Muscle layer of colon (tissue), 2 donors: ENCODE measurements around the gene CNNM1.

Source experiments
- H3K27ac ChIP-seq: one replicate; pipeline ENCODE4 v1.7.0; 2013; ENCODE audit warnings: low read depth, mild to moderate bottlenecking, low read length, moderate library complexity
- H3K27me3 ChIP-seq, 2 donors: one replicate each; pipeline ENCODE4 v1.7.0; 2013; ENCODE audit warnings: low read length in 2 of 2, mild to moderate bottlenecking in 2 of 2; ENCODE audit not compliant: insufficient read depth in 2 of 2, control insufficient read depth in 1 of 2
- H3K36me3 ChIP-seq: one replicate; pipeline ENCODE4 v1.7.0; 2013; ENCODE audit warnings: mild to moderate bottlenecking, low read length; ENCODE audit not compliant: insufficient read depth
- H3K4me1 ChIP-seq: one replicate; pipeline ENCODE4 v1.7.0; 2013; ENCODE audit warnings: mild to moderate bottlenecking, low read length; ENCODE audit not compliant: insufficient read depth
- H3K4me3 ChIP-seq, 2 donors: one replicate each; pipeline ENCODE4 v1.7.0; 2013; ENCODE audit warnings: low read length in 2 of 2, low read depth in 1 of 2, mild to moderate bottlenecking in 1 of 2, moderate library complexity in 1 of 2
- H3K9ac ChIP-seq: one replicate; pipeline ENCODE4 v1.7.0; 2013; ENCODE audit warnings: low read length
- H3K9me3 ChIP-seq: one replicate; pipeline ENCODE4 v1.7.0; 2013; ENCODE audit warnings: mild to moderate bottlenecking, low read length
- donor health status: abdominal sarcoma.
- donor health status: Adenocarcinoma of cecum.

The CNNM1 gene

GRCh38 chr10:99316374-99316773 lies 12.8 kb upstream of the CNNM1 start:
- Histone ChIP-seq H3K9ac (no peak overlapping the region), H3K9me3 (no peaks in the 10 kb centered on the region), H3K27ac (no peak overlapping the region), H3K4me1 (no peaks in the 10 kb centered on the region), H3K4me3 (no peak overlapping the region), H3K27me3 (no peaks in the 10 kb centered on the region), H3K36me3 (no peaks in the 10 kb centered on the region)

GRCh38 chr10:99318048-99318447 lies 11.1 kb upstream of the CNNM1 start:
- Histone ChIP-seq H3K4me1 (no peaks in the 10 kb centered on the region), H3K9me3 (no peaks in the 10 kb centered on the region), H3K4me3 (no peak overlapping the region), H3K36me3 (no peaks in the 10 kb centered on the region), H3K9ac (no peak overlapping the region), H3K27ac (no peak overlapping the region), H3K27me3 (no peaks in the 10 kb centered on the region)

GRCh38 chr10:99318475-99318874 lies 10.7 kb upstream of the CNNM1 start:
- H3K27me3 ChIP-seq = no peaks in the 10 kb centered on the region
- no peak overlapping the region for H3K27ac ChIP-seq

GRCh38 chr10:99325281-99325680 lies 3.9 kb upstream of the CNNM1 start:
- no peak overlapping the region for H3K27ac ChIP-seq
- no peaks in the 10 kb centered on the region for H3K9me3 ChIP-seq
- H3K27me3 ChIP-seq = peaks cover under 1 to 16% of the 10 kb centered on the region in 2 donors
- H3K9ac ChIP-seq = no peak overlapping the region
- no peaks in the 10 kb centered on the region for H3K36me3 ChIP-seq
- H3K4me3 ChIP-seq = no peak overlapping the region
- H3K4me1 ChIP-seq = no peaks in the 10 kb centered on the region

More at GRCh38 chr10:99318475-99318874, 10.7 kb upstream of the CNNM1 start:
- Histone ChIP-seq H3K4me1 (no peaks in the 10 kb centered on the region), H3K36me3 (no peaks in the 10 kb centered on the region), H3K9me3 (no peaks in the 10 kb centered on the region), H3K4me3 (no peak overlapping the region), H3K9ac (no peak overlapping the region)

GRCh38 chr10:99326871-99327270 lies 2.3 kb upstream of the CNNM1 start:
- Histone ChIP-seq H3K27ac (no peak overlapping the region), H3K36me3 (no peaks in the 10 kb centered on the region), H3K4me3 (no peak overlapping the region), H3K9ac (no peak overlapping the region), H3K9me3 (no peaks in the 10 kb centered on the region), H3K27me3 (peaks cover 10 to 18% of the 10 kb centered on the region in 2 donors), H3K4me1 (no peaks in the 10 kb centered on the region)

GRCh38 chr10:99328579-99329303 lies 415 bp upstream of the CNNM1 start:
- Histone ChIP-seq H3K27ac (no peak overlapping the region), H3K36me3 (no peaks in the 10 kb centered on the region), H3K27me3 (peaks cover 10 to 18% of the 10 kb centered on the region in 2 donors), H3K4me3 (peak overlapping the region; percentile 57 to 66), H3K9me3 (no peaks in the 10 kb centered on the region), H3K9ac (no peak overlapping the region), H3K4me1 (no peaks in the 10 kb centered on the region)

GRCh38 chr10:99329554-99330346 lies 594 bp downstream of the CNNM1 start:
- Histone ChIP-seq H3K4me3 (peak overlapping the region; percentile 57 to 66), H3K9ac (no peak overlapping the region), H3K9me3 (no peaks in the 10 kb centered on the region), H3K27ac (no peak overlapping the region), H3K4me1 (no peaks in the 10 kb centered on the region), H3K27me3 (peaks cover 10 to 18% of the 10 kb centered on the region in 2 donors), H3K36me3 (no peaks in the 10 kb centered on the region)

GRCh38 chr10:99330347-99330924 lies 1.3 kb downstream of the CNNM1 start:
- H3K27me3 ChIP-seq = peaks cover 10 to 18% of the 10 kb centered on the region in 2 donors
- no peak overlapping the region for H3K9ac ChIP-seq
- H3K36me3 ChIP-seq = no peaks in the 10 kb centered on the region
- H3K4me1 ChIP-seq = no peaks in the 10 kb centered on the region
- H3K4me3 ChIP-seq = peak overlapping the region; percentile 43 to 66
- no peak overlapping the region for H3K27ac ChIP-seq
- H3K9me3 ChIP-seq = no peaks in the 10 kb centered on the region

- H3K27ac ChIP-seq = no peak overlapping the region
- H3K9ac ChIP-seq = no peak overlapping the region
- no peaks in the 10 kb centered on the region for H3K36me3 ChIP-seq
- H3K4me3 ChIP-seq = no peak overlapping the region
- H3K4me1 ChIP-seq = no peaks in the 10 kb centered on the region
- no peaks in the 10 kb centered on the region for H3K9me3 ChIP-seq
- peaks cover 10 to 18% of the 10 kb centered on the region in 2 donors for H3K27me3 ChIP-seq
These were observed 2.1 kb downstream of the CNNM1 start for GRCh38 chr10:99331207-99331803.

- Histone ChIP-seq H3K27ac (no peak overlapping the region), H3K4me3 (no peak overlapping the region), H3K4me1 (peaks cover 2% of the 10 kb centered on the region), H3K9ac (no peak overlapping the region), H3K36me3 (no peaks in the 10 kb centered on the region), H3K9me3 (no peaks in the 10 kb centered on the region), H3K27me3 (no peaks in the 10 kb centered on the region)
These were observed 8.2 kb downstream of the CNNM1 start for GRCh38 chr10:99337311-99337811.

GRCh38 chr10:99337901-99338300 lies 8.7 kb downstream of the CNNM1 start:
- Histone ChIP-seq H3K9ac (no peak overlapping the region), H3K36me3 (no peaks in the 10 kb centered on the region), H3K27ac (no peak overlapping the region), H3K4me1 (peaks cover 6% of the 10 kb centered on the region), H3K27me3 (no peaks in the 10 kb centered on the region), H3K9me3 (no peaks in the 10 kb centered on the region), H3K4me3 (no peak overlapping the region)
